Panc1 (cell line): Measurements from ENCODE around the gene TMEM208. TPM values are rescaled to one million over a fixed set of nuclear protein-coding genes. Genes with fewer than 3 reads are reported as not detected.

Experiments used
- ATAC-seq: fragments of 200-7000 bp; cut with Tn5 transposase; 2 replicates; pipeline ENCODE4 v1.9.1; 2020; ENCODE audit warnings: mild to moderate bottlenecking, moderate library complexity
- BruUV-seq: library from RNA; stranded (reverse); fragments of 400-500 nt; replicated peaks from 2 replicates; lab custom pipeline; 2021; lab: Mats Ljungman, UMichigan
- CTCF ChIA-PET: fragments of 300-600 bp; sonication (Branson Sonifier 250); formaldehyde crosslinking; loops from one replicate; lab custom pipeline; 2022; ENCODE audit warnings: antibody characterized with exemption; lab: Charles Lee
- POLR2A ChIA-PET: fragments of 300-600 bp; sonication (Branson Sonifier 250); formaldehyde crosslinking; loops from one replicate; lab custom pipeline; 2022; ENCODE audit warnings: antibody characterized with exemption; lab: Charles Lee
- DNase-seq: peaks from one replicate; pipeline ENCODE4 v3.0.0-alpha.2; 2010; ENCODE audit warnings: low read depth, low spot score
- H3K27ac ChIP-seq: 2 replicates; pipeline ENCODE4 v1.5.1; 2011; ENCODE audit warnings: mild to moderate bottlenecking, low read length, inconsistent platforms
- H3K27me3 ChIP-seq: fragments of 200-500 bp; sonication (Bioruptor generic); 2 replicates; pipeline ENCODE4 v1.6.0; 2014; ENCODE audit warnings: low read length, inconsistent platforms; ENCODE audit not compliant: control insufficient read depth, insufficient read depth
- H3K36me3 ChIP-seq: fragments of 200-500 bp; sonication (Bioruptor generic); 2 replicates; pipeline ENCODE4 v1.5.1; 2014; ENCODE audit warnings: inconsistent platforms, mild to moderate bottlenecking, low read length, moderate library complexity; ENCODE audit not compliant: control insufficient read depth, insufficient read depth
- H3K4me1 ChIP-seq: 2 replicates; pipeline ENCODE4 v1.5.1; 2011; ENCODE audit warnings: inconsistent platforms, mild to moderate bottlenecking, low read length, moderate library complexity; ENCODE audit not compliant: control insufficient read depth, insufficient read depth
- H3K4me3 ChIP-seq, 2 experiments: 2 replicates each; pipeline ENCODE4 v1.5.1; 2011 to 2012; ENCODE audit warnings: low read depth in 2 of 2, low read length in 2 of 2, mild to moderate bottlenecking in 2 of 2, inconsistent platforms in 1 of 2, moderate library complexity in 1 of 2
- H3K9me3 ChIP-seq: fragments of 200-500 bp; sonication (Bioruptor generic); 2 replicates; pipeline ENCODE4 v1.5.1; 2014; ENCODE audit warnings: low read depth, mild to moderate bottlenecking, inconsistent platforms, low read length, moderate library complexity; ENCODE audit not compliant: control insufficient read depth, insufficient read depth
- POLR2AphosphoS5 ChIP-seq: IDR thresholded peaks from 2 replicates; pipeline ENCODE4 v1.6.1; 2012; ENCODE audit warnings: mild to moderate bottlenecking, low read depth, low read length, moderate library complexity
- REST ChIP-seq, 2 experiments: IDR thresholded peaks; 2 replicates each; pipeline ENCODE4 v1.6.1; 2011 to 2012; ENCODE audit warnings: low read depth in 2 of 2, control low read depth in 1 of 2, low read length in 1 of 2, mild to moderate bottlenecking in 1 of 2, moderate library complexity in 1 of 2; ENCODE audit not compliant: insufficient read depth in 1 of 2
- SIN3A ChIP-seq: IDR thresholded peaks from 2 replicates; pipeline ENCODE4 v1.6.1; 2012; ENCODE audit warnings: low read depth, mild to moderate bottlenecking, low read length, moderate library complexity, borderline replicate concordance; ENCODE audit not compliant: insufficient read depth
- TCF7L2 ChIP-seq: IDR thresholded peaks from 2 replicates; pipeline ENCODE4 v1.6.1; 2011; ENCODE audit warnings: mild to moderate bottlenecking, low read depth, low read length, inconsistent platforms
- in situ Hi-C: cut with HindIII; loops from 2 replicates; pipeline ENCODE4 v1.10.0; 2016; ENCODE audit warnings: low sequenced_read_pairs, low pct_unique_long_range_greater_than_20kb
- intact Hi-C: fragments of 100-400 bp; cut with micrococcal nuclease; formaldehyde crosslinking; loops from one replicate; pipeline ENCODE4 v1.10.0; 2022; ENCODE audit not compliant: unreplicated experiment
- total RNA-seq: library from RNA; stranded (reverse); gene quantifications from one replicate; pipeline ENCODE4 v1.2.1, GENCODE V29; 2021; ENCODE audit not compliant: unreplicated experiment
- TF ChIP-seq, protein P1 (sequence below): fragments of 450-650 bp; IDR thresholded peaks from 2 replicates; pipeline ENCODE4 v1.5.1; 2017; ENCODE audit warnings: mild to moderate bottlenecking

The TMEM208 gene
- total RNA-seq, 1 experiment from 2014 or later, result 25.6 TPM

DNA sequence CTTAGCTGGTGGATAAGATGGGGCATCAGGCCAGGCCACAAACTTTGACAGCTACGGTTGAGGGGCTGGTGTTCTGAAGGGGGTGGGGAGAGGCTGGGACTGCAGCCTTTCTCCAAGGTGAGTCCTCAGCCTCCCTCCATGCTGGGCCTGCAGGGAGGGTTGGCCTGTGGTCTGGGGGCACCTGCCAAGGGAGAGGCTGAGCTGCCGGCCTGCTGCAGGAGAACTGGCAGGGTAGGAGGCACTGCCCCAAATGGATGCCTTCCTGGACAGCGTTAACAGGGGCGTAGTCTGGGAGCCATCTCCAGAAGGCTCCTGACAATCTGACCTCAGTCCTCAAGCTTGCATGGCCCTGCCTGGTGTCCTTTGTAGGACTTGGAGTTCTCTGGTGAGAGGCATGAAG lies 22.9 kb upstream of the TMEM208 start:
- ChIA-PET POLR2A (interaction anchor here (0.6 kb wide), 1 partner anchor 228 kb away, joined by 11 read pairs; no protein-coding TSS in a partner anchor), CTCF (no interaction called here)
- DNase-seq (no peak), ATAC-seq (no peak)
- Histone ChIP-seq H3K9me3 (no peaks in the 10 kb centered on the region), H3K4me3 (no peak overlapping the region), H3K27ac (no peak overlapping the region), H3K27me3 (no peaks in the 10 kb centered on the region), H3K36me3 (no peaks in the 10 kb centered on the region; the same call in 1 of the 2 replicates), H3K4me1 (peaks cover 18% of the 10 kb centered on the region)
- in situ Hi-C loops (no loop called here), intact Hi-C loops (no loop called here)
- no TSS peak for BruUV-seq
- no peak for TF ChIP-seq SIN3A
- no peak for TF ChIP-seq TCF7L2
- no peak for TF ChIP-seq POLR2AphosphoS5
- TF ChIP-seq, protein P1, sequence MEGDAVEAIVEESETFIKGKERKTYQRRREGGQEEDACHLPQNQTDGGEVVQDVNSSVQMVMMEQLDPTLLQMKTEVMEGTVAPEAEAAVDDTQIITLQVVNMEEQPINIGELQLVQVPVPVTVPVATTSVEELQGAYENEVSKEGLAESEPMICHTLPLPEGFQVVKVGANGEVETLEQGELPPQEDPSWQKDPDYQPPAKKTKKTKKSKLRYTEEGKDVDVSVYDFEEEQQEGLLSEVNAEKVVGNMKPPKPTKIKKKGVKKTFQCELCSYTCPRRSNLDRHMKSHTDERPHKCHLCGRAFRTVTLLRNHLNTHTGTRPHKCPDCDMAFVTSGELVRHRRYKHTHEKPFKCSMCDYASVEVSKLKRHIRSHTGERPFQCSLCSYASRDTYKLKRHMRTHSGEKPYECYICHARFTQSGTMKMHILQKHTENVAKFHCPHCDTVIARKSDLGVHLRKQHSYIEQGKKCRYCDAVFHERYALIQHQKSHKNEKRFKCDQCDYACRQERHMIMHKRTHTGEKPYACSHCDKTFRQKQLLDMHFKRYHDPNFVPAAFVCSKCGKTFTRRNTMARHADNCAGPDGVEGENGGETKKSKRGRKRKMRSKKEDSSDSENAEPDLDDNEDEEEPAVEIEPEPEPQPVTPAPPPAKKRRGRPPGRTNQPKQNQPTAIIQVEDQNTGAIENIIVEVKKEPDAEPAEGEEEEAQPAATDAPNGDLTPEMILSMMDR, result no peak
- no peak for TF ChIP-seq REST (IDR thresholded peaks at IDR 0.05; ENCODE audit: insufficient read depth in 1 of 2, low read depth in 2 of 2, low read length in 1 of 2)

DNA sequence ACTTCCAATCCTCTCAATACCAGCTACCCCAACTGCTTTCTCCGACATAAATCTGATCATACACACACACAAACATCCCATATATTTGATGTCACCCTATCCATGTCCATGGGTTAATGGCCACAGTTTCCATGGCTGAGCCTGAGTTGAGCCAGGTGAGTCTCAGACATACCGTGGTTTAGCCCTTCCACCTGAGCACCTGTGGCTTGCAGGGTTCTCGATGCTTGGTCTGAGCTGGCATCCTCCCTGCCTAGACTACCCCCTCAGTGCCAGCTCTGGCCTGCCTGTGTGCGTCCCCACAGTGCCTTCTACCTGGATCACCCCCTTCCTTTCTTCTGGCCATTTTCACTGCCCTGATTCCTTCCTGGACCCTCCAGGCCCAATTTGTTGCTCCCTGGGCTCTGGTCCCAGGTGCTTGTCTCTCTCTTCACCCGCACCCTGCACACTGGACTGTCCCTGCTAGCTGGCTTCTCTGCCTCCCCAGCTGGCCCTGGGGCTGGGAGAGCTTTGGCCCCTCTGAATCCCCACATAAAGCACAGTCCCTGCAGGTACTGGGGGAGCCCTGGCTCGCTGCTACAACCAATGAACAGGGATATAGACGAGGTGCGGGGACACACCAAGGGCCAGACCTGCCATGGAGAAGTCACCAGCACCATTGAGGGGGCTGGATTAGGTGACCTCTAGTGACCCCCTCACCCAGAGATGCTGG lies 20.6 kb upstream of the TMEM208 start:
- ChIA-PET CTCF (interaction anchor here (0.6 kb wide), 1 partner anchor 331 kb away, joined by 13 read pairs; no protein-coding TSS in a partner anchor), POLR2A (no interaction called here)
- H3K4me1 ChIP-seq, result peaks cover 18% of the 10 kb centered on the region
- BruUV-seq, result no TSS peak
- no peak overlapping the region for H3K4me3 ChIP-seq
- TF ChIP-seq, protein P1, result no peak
- TF ChIP-seq POLR2AphosphoS5 (no peak), REST (IDR thresholded peaks at IDR 0.05; ENCODE audit: insufficient read depth in 1 of 2, low read depth in 2 of 2, low read length in 1 of 2) (no peak), TCF7L2 (no peak), SIN3A (no peak)
- ATAC-seq, result no peak
- no peaks in the 10 kb centered on the region for H3K9me3 ChIP-seq
- H3K27ac ChIP-seq, result no peak overlapping the region
- intact Hi-C loops, result no loop called here
- H3K36me3 ChIP-seq, result no peaks in the 10 kb centered on the region
- no peaks in the 10 kb centered on the region for H3K27me3 ChIP-seq
- no peak for DNase-seq
- in situ Hi-C loops, result no loop called here
